Stimulated activated CD8-positive, alpha-beta memory T cell treated with anti-CD3 and anti-CD28 coated beads, Interleukin-2, amount 100 ng/mL, for 1 hour (primary cell): ENCODE results near the gene SEMA5A.

ENCODE experiments used
- DNase-seq, 2 donors: peaks; one replicate each; pipeline ENCODE4 v3.0.0-alpha.2; 2020; ENCODE audit warnings: low read depth in 2 of 2

Gene SEMA5A

DNA sequence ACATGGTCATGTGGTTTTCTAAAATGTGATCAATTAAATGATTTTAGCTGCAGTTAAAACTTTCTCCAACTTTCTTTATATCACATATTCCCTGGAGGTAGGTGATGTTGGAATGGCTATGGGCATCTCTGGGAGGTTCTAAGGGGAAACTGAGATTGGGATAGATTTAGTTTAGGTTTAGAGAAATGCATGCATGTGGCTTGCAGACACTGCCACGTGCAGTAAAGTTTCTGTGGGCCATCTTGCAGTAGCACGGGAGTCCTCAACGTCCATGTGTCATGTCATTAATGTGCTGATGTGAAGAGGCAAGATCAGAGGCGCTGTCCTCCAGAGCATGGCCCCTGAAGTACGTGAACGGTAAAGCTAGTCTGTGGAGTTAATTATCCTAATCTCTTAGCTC is 532.7 kb downstream of the SEMA5A start:
- DNase-seq, result no peak

DNA sequence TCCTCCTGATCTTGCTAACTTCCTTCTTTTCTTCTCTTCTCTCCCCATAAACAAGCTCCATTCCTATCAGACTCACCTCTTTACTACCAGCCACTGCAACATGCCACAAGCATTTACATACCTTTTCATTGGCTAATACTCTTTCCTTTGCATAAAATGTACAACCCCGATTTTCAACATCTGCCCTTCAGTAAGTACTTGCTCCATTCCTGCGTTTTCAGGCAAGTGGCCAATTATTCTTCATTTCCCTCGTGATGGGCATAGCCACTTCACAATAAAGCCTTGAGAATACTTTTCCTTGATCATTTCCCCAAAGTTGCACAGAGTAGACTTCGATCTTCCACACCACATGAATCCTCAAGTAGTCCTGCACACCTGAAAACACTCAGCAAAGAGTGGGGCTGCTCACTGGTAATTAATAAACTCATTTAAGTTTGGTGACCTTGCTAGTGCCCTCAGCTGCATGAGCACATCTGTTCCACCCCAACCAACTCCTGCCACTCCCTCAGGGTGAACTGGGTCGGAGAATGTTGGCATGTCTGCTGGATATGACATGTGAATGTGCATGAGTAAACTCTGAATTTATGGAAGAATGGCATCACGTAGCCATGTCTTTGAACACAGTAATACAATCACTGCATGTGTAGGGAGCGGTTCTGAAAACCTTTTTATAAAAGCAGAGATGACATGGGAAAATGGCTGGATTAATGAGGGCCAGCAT is 535.8 kb downstream of the SEMA5A start:
- no peak for DNase-seq

DNA sequence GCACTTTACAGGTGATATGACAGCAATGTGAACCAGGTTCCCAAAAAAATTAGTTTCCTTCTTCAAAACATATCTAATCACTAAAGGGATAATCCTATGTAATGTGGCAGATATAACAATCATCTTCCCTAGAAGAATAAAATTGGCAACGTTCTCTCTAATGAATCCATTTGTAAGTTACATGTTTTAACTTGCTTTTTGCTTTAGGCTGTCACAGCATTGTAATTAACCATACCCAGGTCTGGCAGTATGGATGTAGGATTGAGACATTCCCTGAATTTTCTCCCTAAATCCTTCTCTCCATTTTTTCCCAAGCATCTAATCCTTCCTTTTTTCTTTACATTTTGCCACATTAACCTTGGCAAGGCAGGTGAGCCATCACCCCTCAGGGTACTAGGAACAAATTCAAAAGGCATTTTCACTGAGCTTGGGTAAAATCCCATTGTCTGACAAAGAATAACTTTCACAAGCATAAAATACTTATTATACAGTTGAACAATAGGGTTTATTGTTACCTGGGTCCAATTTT is 548.3 kb downstream of the SEMA5A start:
- no peak for DNase-seq

DNA sequence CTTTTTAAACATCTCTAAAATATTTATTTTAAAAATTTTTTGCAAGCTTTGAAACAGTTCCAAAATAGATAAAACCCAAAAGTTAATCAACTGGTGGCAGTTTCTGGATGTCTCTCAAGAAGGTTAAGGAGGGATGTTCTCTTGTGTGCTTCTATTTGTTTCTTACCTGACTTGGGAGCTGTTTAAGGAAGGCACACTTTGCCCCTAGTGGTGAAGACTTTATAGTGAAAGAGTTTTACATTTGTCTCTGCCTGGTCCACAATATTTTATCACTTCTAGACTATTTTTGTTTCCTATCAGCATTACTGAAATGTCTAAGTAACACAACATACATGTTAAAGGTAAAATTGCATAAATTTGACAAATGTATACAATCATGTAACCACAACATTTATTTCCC is 552.8 kb downstream of the SEMA5A start:
- DNase-seq, result no peak
